ENCODE data around the gene REG3A. TPM values are rescaled to one million over a fixed set of nuclear protein-coding genes. Genes with fewer than 3 reads are reported as not detected.

Gene REG3A
- total RNA-seq (1 to 10 TPM in 1 of 4 donors, not detected in 3; 1.9 TPM), polyA plus RNA-seq (0.41 TPM)
- long read RNA-seq, donor 1: 0 reads
- long read RNA-seq, donor 2: 0 reads
- long read RNA-seq, donor 3: 0 reads
- long read RNA-seq, donor 4: 0 reads

DNA sequence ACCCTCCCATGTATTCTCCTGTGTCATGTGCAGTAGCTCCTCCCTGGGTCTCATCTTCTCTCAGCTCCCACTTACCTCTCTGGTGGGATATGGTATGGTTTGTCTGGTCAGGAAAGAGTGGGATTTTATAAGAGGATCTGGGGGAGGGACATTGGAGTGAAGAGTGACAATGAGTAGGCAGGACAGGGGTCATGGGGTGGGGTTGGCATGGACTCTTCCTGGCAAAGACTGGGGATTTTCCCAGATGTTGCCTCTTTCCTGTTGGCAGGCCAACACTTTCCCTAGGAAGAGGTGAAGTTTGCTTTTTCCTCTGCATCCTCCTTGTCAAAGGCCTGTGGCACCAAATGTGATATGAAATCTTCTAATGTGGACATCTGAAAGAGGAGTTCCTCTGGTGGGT, at the start of gene REG3A:
TSS of gene REG3A (minus strand) at position 101 of the 400 bp plus-strand sequence. CDS start 348 bp downstream, outside the sequence.
- DNase-seq (no peak), ATAC-seq (no peak)
- intact Hi-C loops (cut with DNase I): no loop called here
- Histone ChIP-seq H3K27ac (ENCODE audit: low read length) (no peak within 1 kb of the TSS), H3K9me3 (ENCODE audit: control insufficient read depth, low read length) (no peaks in the 10 kb centered on the region), H3K27me3 (ENCODE audit: control insufficient read depth, insufficient read depth) (no peaks in the 10 kb centered on the region), H3K4me1 (ENCODE audit: control insufficient read depth, insufficient read depth, low read length) (no peaks in the 10 kb centered on the region), H3K4me3 (ENCODE audit: low read length) (no peak within 1 kb of the TSS)

DNA sequence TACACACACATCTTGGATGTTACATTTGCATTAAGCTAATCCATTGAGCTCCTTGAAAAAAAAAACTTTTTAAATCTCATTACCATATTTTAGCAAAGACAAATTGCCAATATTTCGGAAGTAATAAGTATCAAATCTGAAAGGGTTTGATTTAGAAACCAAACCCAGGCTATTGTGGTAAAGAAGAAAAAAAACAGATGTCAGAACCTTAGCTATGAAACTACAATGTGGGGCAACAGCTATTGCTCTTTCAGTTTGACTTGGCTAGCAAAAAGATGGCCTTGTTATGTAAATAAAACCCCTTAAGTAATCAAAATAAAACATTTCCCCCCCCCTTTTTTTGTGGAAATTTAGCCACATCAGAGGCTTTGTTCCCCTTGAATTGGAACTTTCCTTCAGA, 41.2 kb upstream of the REG3A start:
- Histone ChIP-seq H3K27me3 (ENCODE audit: control insufficient read depth, insufficient read depth) (no peaks in the 10 kb centered on the region), H3K4me3 (ENCODE audit: low read length) (no peak overlapping the region), H3K27ac (ENCODE audit: low read length) (no peak overlapping the region), H3K9me3 (ENCODE audit: control insufficient read depth, low read length) (no peaks in the 10 kb centered on the region), H3K4me1 (ENCODE audit: control insufficient read depth, insufficient read depth, low read length) (no peaks in the 10 kb centered on the region)
- WGBS: 60% methylated on average over 1 of the region's 1 CpG
- ATAC-seq (no peak), DNase-seq (no peak)
- intact Hi-C loops (cut with DNase I): no loop called here

DNA sequence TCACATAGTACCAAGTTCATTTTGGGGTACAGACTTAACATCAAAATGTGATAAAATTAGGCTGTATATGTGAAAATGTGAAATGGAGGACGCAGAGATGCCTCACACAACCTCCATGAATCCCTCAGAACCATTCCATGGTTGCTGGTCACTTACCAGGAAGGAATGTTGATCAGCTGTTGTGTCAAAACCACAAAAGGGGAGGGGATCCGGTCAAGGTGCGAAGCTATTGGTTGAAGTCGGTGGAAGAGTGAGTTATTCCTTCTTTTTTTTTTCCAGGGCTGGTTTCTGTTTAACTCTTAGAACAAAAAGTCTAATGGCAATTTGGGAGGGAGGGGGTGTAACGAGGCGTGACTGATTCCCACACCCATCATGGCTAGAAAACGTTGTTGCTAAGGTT, 32.3 kb upstream of the REG3A start:
- Histone ChIP-seq H3K9me3 (ENCODE audit: control insufficient read depth, low read length) (no peaks in the 10 kb centered on the region), H3K27ac (ENCODE audit: low read length) (no peak overlapping the region), H3K4me1 (ENCODE audit: control insufficient read depth, insufficient read depth, low read length) (no peaks in the 10 kb centered on the region), H3K27me3 (ENCODE audit: control insufficient read depth, insufficient read depth) (no peaks in the 10 kb centered on the region), H3K4me3 (ENCODE audit: low read length) (no peak overlapping the region)
- intact Hi-C loops (cut with DNase I): no loop called here
- WGBS: 79% methylated on average over 7 of the region's 7 CpGs
- DNase-seq: no peak
- no peak for ATAC-seq

DNA sequence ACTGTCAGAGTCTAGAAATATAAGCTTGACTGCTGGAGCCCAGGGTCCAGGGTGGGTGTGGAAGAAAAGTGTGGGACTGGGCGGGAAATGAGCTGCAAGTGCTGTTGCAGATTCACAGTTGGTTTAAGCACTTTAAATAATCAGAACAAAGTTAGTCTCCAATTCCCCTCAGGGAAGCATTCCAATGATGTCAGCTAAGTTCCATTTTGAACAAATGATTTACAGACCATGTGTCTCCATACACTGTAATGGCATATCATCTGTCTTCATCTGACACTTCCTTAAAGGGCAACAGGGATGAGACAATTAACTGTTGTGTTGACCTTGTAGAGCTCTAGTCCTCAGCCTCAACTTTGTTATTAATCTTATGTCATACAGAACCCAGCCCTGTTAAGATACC, 31.5 kb upstream of the REG3A start:
- WGBS: 75% methylated on average over 1 of the region's 1 CpG
- DNase-seq (no peak), ATAC-seq (no peak)
- H3K27ac ChIP-seq (ENCODE audit: low read length): no peak overlapping the region
- H3K4me1 ChIP-seq (ENCODE audit: control insufficient read depth, insufficient read depth, low read length): no peaks in the 10 kb centered on the region
- H3K4me3 ChIP-seq (ENCODE audit: low read length): no peak overlapping the region
- no peaks in the 10 kb centered on the region for H3K9me3 ChIP-seq (ENCODE audit: control insufficient read depth, low read length)
- no peaks in the 10 kb centered on the region for H3K27me3 ChIP-seq (ENCODE audit: control insufficient read depth, insufficient read depth)
- intact Hi-C loops (cut with DNase I): no loop called here

DNA sequence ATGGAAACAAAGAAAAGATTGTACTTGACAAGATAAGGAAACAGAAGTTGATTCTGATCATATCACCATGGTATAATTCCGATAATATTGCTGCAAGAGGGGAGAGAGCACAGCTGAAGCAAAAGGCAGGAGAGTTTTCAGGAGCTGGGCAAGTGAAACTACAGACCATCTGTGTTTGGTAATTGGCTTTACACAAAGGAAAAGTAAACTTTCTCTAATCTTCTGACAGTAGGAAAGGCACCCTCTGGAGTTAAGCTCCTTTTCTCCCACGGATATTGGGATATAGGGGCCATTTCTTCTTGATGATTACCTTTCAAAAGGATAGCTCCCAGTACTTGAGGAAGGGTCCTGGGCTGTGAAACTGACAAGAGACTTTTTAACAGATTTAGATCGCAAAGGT, 29.9 kb upstream of the REG3A start:
- DNase-seq: no peak
- no peak overlapping the region for H3K4me3 ChIP-seq (ENCODE audit: low read length)

DNA sequence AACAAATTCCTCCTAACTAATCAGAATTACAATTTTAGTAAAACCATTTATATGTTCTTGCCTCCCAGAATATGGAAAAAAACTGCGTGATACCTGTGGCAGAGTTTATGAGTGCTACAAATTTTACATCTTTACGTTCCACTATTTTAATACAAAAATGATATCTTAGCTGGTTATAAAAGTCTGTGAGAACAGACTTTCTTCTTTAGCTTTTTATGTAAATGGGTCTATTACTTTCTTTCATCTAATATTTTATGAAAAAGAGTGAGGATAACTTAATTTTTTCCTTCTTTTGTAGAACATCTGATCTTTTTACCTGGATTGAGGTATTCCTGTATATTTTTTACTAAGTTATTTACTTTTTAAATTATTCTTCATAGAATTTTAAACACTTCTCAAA, 22.1 kb upstream of the REG3A start:
- Histone ChIP-seq H3K27me3 (ENCODE audit: control insufficient read depth, insufficient read depth) (no peaks in the 10 kb centered on the region), H3K27ac (ENCODE audit: low read length) (no peak overlapping the region), H3K4me3 (ENCODE audit: low read length) (no peak overlapping the region), H3K9me3 (ENCODE audit: control insufficient read depth, low read length) (no peaks in the 10 kb centered on the region), H3K4me1 (ENCODE audit: control insufficient read depth, insufficient read depth, low read length) (no peaks in the 10 kb centered on the region)
- DNase-seq (no peak), ATAC-seq (no peak)
- intact Hi-C loops (cut with DNase I): no loop called here
- WGBS: 81% methylated on average over 2 of the region's 2 CpGs

More for the DNA sequence above, 29.9 kb upstream of the REG3A start:
- H3K27ac ChIP-seq (ENCODE audit: low read length): no peak overlapping the region
- H3K9me3 ChIP-seq (ENCODE audit: control insufficient read depth, low read length): no peaks in the 10 kb centered on the region
- no peak for ATAC-seq
- H3K4me1 ChIP-seq (ENCODE audit: control insufficient read depth, insufficient read depth, low read length): no peaks in the 10 kb centered on the region
- H3K27me3 ChIP-seq (ENCODE audit: control insufficient read depth, insufficient read depth): no peaks in the 10 kb centered on the region
- intact Hi-C loops (cut with DNase I): no loop called here
- 36% methylated on average over 3 of the region's 3 CpGs for WGBS

DNA sequence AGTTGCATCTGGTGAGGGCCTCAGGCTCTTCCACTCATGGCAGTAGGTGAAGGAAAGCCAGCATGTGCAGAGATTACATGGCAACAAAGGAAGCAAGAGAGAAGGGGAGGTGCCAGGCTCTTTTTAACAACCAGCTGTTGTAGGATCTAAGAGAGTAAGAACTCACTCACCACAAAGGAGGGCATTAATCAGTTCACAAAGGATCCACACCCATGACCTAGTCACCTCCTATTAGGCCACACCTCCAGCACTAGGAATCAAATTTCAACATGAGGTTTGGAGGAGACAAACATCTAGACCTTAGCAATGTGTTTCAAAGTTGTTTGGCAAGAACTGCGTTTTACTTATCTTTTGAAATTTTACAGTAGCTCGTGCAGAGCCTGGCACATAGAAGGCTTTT, 20.5 kb upstream of the REG3A start:
- Histone ChIP-seq H3K27ac (ENCODE audit: low read length) (no peak overlapping the region), H3K4me3 (ENCODE audit: low read length) (no peak overlapping the region), H3K9me3 (ENCODE audit: control insufficient read depth, low read length) (no peaks in the 10 kb centered on the region), H3K27me3 (ENCODE audit: control insufficient read depth, insufficient read depth) (no peaks in the 10 kb centered on the region), H3K4me1 (ENCODE audit: control insufficient read depth, insufficient read depth, low read length) (no peaks in the 10 kb centered on the region)
- intact Hi-C loops (cut with DNase I): no loop called here
- ATAC-seq: no peak
- DNase-seq: no peak
- WGBS: 67% methylated on average over 2 of the region's 2 CpGs

DNA sequence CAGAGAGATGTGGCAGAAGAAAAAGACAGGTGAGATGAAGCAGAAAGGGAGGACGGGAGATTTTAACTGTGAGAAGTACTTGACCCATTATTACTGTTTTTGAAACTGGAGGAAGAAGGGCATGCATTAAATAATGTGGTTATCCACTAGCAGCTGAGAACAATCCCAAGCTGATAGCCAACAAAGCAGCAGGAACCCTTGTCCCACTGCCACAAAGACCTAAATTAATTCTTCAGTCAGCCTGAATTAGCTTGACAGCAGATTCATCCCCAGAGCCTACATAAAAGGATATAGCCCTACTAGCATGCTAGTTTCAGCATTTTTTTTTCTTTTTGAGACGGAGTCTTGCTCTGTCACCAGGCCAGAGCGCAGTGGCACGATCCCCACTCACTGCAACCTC, 19.5 kb upstream of the REG3A start:
- no peak overlapping the region for H3K27ac ChIP-seq (ENCODE audit: low read length)
- intact Hi-C loops (cut with DNase I): no loop called here
- no peak for ATAC-seq
- H3K9me3 ChIP-seq (ENCODE audit: control insufficient read depth, low read length): no peaks in the 10 kb centered on the region
- no peaks in the 10 kb centered on the region for H3K27me3 ChIP-seq (ENCODE audit: control insufficient read depth, insufficient read depth)
- no peaks in the 10 kb centered on the region for H3K4me1 ChIP-seq (ENCODE audit: control insufficient read depth, insufficient read depth, low read length)
- DNase-seq: no peak
- no peak overlapping the region for H3K4me3 ChIP-seq (ENCODE audit: low read length)
- WGBS: 78% methylated on average over 4 of the region's 4 CpGs

DNA sequence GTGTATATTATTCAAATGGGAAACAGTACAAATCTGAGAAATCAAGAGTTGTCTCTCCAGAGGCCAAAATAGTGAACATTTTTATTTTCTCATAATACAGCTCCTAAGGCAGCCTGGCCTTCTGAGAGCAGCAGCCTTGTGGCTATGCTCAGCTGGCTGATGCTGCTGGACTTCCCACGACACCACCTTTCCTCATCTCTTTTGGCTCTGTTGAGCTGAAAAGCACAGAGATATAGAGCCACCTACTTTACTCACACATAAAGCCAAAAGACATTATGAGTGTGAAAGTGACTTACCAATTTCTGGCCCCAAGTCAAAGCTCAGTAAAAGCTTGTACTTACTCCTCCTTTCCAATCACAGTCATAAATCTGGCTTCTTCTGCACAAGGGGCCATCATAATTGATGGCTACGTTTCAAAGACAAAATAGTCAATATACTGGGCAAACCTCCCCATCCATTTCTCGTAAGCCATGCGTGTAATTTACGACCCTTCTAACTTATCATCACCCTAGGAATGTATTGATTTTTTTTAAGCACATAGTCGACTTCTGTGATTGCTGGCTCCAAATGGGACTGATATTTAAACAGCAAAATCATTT, 18.6 kb upstream of the REG3A start:
- 62% methylated on average over 6 of the region's 6 CpGs for WGBS
- ATAC-seq: no peak
- no peaks in the 10 kb centered on the region for H3K9me3 ChIP-seq (ENCODE audit: control insufficient read depth, low read length)
- DNase-seq: no peak
- H3K4me3 ChIP-seq (ENCODE audit: low read length): no peak overlapping the region
- intact Hi-C loops (cut with DNase I): no loop called here
- H3K4me1 ChIP-seq (ENCODE audit: control insufficient read depth, insufficient read depth, low read length): no peaks in the 10 kb centered on the region
- H3K27ac ChIP-seq (ENCODE audit: low read length): no peak overlapping the region
- no peaks in the 10 kb centered on the region for H3K27me3 ChIP-seq (ENCODE audit: control insufficient read depth, insufficient read depth)

DNA sequence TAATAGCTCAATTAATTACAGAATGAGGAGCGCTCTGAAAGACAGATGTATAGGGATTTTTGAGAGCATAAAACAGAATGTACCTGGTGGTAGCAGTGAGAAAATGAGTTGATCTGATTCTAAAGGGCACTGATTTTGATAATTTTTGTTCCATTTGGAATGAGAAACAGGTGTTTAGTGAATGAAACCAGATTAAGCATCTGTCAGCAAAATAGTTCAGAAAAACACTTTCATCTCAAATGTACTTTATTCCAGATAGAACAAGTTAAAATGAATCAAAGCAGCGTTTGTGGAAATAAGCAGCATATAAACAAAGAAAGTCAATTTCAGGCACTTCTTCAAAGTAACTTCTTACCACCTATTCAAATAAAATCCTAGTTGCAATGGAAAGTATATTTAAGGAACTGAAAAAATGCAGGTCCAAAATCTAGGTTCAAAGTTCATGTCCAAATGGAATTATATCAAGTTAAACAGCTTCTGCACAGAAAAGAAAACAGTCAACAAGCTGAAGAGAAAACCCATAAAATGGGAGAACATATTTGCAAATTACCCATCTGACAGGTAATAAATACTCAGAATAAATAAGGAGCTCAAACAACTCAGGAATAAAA, 11.9 kb upstream of the REG3A start:
- 87% methylated on average over 2 of the region's 2 CpGs for WGBS
- no peaks in the 10 kb centered on the region for H3K4me1 ChIP-seq (ENCODE audit: control insufficient read depth, insufficient read depth, low read length)
- intact Hi-C loops (cut with DNase I): no loop called here

DNA sequence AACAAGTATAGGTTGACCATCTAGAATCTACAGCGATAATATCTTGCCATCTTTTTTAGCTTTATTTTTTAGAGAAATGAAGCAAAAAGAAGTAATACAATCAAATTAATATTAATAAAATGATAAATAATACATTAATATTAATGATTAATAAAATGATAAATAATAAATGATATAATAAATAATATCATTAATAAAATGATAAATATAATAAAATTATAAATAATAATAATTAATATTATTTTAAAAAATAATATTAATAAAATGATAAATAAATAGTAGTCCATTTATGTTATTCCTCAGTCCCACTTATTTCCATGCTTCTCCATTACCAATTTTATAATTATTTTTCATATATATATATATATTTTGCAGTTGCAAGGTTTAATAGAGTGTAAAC, 3.2 kb upstream of the REG3A start:
- no peak for ATAC-seq
- no peaks in the 10 kb centered on the region for H3K4me1 ChIP-seq (ENCODE audit: control insufficient read depth, insufficient read depth, low read length)
- H3K9me3 ChIP-seq (ENCODE audit: control insufficient read depth, low read length): no peaks in the 10 kb centered on the region
- H3K4me3 ChIP-seq (ENCODE audit: low read length): no peak overlapping the region
- no peak for DNase-seq
- no peaks in the 10 kb centered on the region for H3K27me3 ChIP-seq (ENCODE audit: control insufficient read depth, insufficient read depth)
- intact Hi-C loops (cut with DNase I): no loop called here
- H3K27ac ChIP-seq (ENCODE audit: low read length): no peak overlapping the region
- 98% methylated on average over 1 of the region's 1 CpG for WGBS

More for the DNA sequence above, 11.9 kb upstream of the REG3A start:
- Histone ChIP-seq H3K27me3 (ENCODE audit: control insufficient read depth, insufficient read depth) (no peaks in the 10 kb centered on the region), H3K4me3 (ENCODE audit: low read length) (no peak overlapping the region), H3K27ac (ENCODE audit: low read length) (no peak overlapping the region), H3K9me3 (ENCODE audit: control insufficient read depth, low read length) (no peaks in the 10 kb centered on the region)
- DNase-seq (no peak), ATAC-seq (no peak)

DNA sequence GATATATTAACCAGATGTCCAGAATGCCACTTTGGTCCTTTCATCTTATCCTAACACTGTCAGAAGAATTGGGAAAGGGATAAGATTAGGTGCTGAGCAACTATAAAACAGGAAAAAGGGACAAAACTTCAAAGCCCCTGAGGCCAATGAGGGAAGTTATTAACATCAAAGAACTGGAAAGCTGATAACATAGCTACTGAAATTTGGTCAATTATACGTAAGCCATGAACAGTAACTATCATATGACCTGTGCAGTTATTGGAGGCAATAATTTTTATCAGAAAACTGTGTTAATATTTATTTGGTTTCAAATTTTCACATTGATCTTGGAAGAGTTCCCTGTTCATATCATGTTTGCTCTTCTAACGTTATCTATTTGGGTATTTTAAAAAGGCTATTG, 2.6 kb upstream of the REG3A start:
- H3K4me1 ChIP-seq (ENCODE audit: control insufficient read depth, insufficient read depth, low read length): no peaks in the 10 kb centered on the region
- H3K27me3 ChIP-seq (ENCODE audit: control insufficient read depth, insufficient read depth): no peaks in the 10 kb centered on the region
- no peak overlapping the region for H3K27ac ChIP-seq (ENCODE audit: low read length)
- no peak overlapping the region for H3K4me3 ChIP-seq (ENCODE audit: low read length)
- intact Hi-C loops (cut with DNase I): no loop called here
- DNase-seq: no peak
- no peaks in the 10 kb centered on the region for H3K9me3 ChIP-seq (ENCODE audit: control insufficient read depth, low read length)
- WGBS: 43% methylated on average over 2 of the region's 2 CpGs
- no peak for ATAC-seq

All from right cardiac atrium (tissue), 5 donors.